Pulmonary artery endothelial cell (primary cell): ENCODE data around the gene CLCNKB. TPM values are rescaled to one million over a fixed set of nuclear protein-coding genes. Genes with fewer than 3 reads are reported as not detected.
"Not testable (repeated sequence)": the region's sequence is repeated elsewhere in the genome, so short reads cannot be mapped to it uniquely, and the experiment has no call there.

Source experiments
- DNase-seq: peaks from one replicate; pipeline ENCODE4 v3.0.0-alpha.2; 2011; ENCODE audit warnings: low read depth, low spot score
- total RNA-seq: library from RNA; depleted of rRNA; stranded (reverse); fragments of >200 nt; gene quantifications from 2 replicates; pipeline ENCODE4 v1.2.3, GENCODE V29; 2014

CLCNKB gene
- total RNA-seq, 1 donor from 2014 or later = 0.07 TPM

DNA sequence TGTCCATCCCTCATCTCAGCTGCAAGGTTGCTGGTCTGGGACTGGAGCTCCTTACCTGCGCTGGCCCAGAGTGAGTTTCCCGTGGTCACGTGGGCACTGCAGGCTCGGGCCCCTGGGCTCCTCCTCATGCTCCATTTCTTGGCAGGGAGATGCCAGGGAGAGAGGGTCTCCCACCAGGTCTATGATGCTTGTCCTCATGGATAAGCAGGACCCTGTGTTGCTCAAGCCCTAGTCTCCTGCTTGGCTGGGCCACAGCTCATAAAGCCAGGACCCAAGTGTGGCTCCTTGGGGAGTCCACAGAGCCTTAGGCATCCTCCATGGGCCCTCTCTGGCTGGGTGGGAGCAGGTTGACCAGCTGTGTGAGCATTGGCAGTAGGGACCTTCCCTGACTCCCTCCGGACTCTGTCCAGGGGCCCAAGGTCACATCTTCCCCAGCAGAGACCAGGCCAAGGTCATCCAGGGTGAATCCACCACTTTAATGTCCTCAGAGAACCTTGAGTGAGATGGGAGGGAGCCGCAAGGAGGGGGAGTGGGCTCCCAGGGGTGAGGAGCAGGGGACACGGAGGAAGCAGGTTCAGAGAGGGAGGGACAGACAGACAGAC is 13.8 kb downstream of the CLCNKB start:
- not testable (repeated sequence) for DNase-seq

DNA sequence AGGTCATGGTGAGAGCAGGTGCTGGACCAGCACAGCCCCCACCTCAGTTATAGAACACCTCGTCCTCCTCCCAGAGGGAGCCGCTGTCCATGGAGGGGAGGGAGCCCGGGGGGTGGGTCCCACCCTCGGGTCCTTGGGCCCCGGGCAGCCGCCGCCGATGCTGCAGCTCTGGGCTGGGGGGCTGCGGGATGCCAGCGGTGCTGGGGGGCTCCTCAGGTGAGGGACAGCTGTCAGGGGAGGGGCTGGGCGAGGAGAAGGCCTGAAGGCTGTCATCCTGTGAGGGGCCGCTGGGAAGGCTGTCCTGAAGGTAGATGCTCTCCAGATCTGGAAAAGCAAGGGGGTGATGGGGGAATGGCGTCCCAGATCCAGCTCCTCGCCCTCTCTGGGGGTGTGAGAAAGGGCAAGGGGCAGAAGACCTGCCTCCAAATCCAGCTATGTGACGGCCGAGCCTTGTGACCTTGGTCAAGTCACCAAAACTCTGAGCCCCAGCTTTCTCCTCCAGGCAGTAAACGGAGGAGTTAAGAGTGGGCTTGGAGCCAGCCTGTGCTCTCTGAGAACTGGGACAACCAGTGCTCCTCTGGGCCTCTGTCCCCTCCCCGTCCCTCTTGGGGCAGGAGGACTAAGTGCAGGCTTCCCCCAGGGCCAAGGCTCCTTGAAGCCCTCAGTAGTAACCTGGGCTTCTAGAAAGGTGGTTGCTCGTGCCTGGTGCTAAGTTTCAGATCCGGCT is 15.0 kb downstream of the CLCNKB start:
- not testable (repeated sequence) for DNase-seq

DNA sequence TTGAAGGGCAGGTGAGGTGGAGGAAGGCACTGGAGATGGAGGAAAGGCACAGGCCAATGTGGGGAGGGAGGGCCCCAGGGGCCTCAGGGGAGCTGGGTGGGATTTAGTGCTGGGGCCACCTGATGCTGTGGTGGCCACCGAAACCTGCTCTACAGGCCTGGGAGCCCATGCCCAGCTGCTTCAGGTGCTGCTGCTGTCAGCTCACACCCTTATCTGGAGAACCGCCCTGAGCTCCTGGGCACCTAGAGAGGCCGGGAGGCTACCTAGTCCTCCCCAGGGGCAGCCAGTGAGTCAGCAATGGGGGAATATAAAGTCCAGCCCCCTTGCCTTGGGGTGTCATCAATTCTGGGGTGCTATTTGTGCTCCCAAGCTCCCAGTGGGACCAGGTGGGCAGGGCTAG is 17.7 kb downstream of the CLCNKB start:
- no peak for DNase-seq

DNA sequence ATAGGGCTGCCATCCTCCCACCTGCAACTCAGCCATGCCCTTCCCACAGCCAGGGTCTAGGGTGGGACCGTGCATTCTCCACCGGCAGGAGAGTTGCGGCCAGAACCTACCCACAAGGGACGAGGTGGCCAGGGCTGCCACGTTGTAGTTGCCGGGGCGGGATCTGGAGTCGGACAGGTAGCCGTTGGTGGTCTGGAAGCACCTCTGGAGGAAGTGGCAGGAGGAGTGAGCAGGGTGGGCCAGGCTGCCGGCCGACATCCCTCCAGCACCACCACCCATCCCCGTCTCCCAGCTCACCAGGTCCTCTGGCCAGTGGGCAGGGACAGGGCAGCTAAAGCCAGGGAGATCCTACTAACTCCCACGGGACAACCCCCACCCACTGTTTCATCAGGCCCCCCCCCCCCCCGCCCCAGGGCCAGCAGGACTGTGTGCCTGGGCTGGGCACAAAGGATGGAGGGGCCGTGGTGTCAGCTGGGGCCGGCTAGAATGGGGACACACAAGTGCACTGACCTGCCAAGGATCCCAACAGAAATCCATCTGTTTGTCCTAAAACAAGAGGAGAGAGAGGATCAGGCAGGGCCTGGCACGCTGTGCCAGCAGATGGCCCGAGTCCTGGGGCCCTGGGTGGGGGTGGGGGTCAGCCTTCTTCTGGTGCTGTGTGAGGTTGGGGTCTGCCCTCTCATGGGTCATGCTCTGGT is 18.6 kb downstream of the CLCNKB start:
- not testable (repeated sequence) for DNase-seq

DNA sequence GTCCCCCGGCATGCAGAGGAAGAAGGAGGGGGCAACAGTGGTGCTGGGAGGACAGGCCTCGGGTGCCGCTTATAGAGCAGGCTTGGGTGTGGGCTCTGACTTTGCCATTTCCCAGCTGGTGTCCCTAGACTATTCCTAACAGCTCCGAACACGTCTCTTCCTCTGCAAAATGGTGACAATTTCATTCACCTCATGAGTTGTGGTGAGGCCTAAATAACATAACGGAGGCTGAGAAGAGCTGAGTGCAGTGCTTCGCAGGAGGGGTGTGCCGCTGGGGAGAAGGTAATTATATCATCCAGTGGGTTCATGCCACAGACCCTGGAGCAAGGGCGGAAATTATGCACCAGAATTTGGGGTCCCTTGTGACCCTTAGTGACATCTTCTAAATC is 19.1 kb downstream of the CLCNKB start:
- DNase-seq = not testable (repeated sequence)

DNA sequence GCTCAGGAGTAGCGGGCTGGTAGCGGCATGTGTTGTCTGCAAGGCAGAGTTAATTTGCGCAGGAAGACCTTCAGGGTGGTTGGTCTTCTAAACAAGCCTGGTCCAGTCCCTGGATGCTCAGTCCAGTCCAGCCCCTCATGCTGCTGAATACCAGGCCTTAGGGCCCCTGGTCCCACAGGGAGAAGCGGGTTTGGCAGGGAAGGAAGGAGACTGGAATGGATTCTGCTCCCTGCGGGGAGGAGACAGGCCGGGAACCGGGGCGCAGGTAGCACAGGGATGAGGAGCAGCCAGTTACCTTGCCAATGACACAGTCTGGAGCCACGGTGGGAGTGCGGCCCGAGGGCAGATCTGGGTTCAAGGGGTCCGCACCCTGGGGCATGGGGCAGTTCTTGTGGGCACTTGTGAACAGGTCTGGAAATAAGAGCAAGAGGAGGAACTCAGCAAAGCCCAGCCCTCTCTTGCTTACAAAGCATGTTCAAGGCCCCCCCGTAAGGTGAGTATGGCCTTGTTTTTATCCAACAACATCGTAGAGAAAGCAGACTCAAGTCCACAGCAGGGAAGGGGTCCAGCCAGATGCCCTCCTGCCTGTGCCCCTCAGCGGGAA is 19.7 kb downstream of the CLCNKB start:
- DNase-seq = no peak

DNA sequence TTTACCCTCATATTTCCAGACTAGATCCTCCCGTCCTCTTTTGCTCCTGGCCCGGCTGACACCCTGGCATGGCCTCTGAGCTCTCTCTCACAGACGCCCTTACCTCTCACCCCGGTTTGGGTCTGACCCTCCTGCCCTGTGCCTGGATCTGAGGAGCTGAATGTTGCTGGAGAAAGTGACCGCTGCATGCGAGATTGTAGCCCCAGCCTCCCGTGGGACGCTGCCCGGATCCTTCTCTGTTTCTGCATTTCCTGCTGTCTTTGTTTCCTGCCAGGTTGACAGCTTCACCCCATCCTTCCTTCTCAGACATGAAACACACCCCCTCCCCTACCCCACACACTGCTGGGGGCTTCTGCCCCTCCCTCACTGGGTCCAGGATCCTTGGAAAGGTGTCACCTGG is 20.3 kb downstream of the CLCNKB start:
- no peak for DNase-seq

DNA sequence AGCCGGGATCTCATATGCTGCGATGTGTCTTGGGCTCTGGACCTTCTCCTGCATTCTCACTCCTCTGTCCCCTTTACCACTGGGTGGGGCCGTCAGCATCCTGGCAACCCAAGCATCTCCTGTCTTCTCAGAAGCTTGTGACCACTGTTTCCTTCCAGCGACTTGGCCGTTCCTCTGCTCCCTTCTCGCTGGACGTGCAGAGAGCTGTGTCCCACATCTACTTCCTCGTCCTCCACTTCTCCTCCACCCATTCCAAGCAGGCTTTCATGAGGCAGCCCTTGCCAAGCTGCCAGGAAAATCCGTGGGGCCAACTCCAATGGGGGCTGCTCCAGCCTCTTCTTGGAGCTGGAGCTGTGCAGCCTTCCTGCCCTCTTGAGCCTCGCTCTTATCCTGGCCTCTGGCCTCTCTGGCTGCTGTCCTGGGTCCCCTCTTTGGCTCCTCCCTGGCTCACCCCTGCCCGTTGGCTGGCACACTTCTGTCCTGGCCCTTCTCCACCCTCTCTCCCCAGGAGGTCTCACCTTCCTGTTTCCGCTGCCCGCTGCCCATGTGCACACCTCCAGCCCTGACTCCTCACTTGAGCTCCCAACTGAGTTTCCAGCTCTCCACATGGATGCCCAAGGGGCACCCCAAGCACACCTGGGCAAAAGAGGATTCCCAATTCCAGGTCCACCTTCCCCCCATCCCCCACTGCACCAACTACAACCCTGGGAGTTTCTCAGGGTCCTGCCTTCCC is 21.1 kb downstream of the CLCNKB start:
- DNase-seq = no peak

DNA sequence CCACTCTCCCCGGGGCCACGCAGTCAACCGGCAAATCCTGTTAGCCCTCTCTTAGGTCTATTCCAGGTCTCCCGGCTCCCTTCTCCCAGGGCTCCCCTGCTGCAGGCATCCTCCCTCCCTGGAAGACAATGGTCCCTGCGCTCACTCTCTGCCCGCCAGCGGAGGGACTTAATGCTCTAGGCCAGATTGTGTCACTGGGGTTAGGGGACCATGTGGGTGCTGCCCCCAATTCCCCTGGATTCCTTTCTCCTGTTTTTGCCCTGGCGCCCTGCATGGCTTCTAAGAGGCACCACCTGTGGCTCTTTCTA is 21.6 kb downstream of the CLCNKB start:
- no peak for DNase-seq

DNA sequence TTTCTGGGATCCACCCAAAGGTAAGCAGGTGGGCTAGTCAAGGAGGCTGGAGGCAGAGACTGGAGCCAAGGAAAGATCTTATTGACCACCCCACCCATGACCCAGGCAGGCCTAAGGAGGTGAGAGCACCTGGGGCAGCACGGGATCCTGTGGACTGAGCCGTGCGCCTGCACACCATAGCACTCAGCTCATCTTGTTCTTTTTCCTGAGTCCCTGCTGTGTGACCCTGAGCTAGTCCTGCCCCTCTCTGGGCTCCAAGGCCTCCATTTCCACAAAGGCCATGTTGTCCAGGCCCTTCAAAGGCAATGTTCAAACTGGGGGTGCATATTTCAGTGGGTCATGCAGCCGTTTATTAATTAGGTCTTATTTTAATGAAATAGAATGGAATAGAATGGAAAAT is 22.7 kb downstream of the CLCNKB start:
- no peak for DNase-seq

DNA sequence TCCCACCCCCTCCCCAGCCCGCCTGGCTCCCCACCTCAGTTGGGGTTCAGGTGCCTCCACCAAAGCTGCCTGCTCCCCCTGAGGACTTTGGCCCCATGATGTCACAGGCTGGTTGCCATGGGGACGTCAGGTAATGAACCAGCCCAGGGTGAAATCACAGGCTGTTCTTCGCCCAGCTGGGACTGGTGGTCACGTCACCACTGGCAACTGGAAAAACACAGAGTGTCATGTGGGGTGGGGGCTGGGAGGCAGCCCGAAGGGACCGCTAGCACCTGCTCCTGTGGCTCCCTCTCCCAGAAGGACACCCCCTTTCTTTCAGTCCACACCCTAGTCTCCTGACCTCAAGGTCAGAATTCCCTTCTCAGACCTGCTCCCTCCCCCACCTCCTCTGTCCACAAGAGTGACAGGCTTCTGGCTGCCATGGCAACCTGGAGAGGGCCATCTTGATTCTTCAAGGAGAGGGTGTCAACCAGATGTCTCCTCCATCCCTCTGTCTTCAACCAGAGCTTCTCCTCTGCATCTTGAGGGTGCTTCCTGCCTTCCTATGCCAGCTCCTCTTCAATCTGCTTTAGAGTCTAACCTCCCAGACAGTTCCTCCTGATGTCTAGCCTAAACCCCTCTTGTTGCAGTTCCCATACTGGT is 23.7 kb downstream of the CLCNKB start:
- DNase-seq = no peak

DNA sequence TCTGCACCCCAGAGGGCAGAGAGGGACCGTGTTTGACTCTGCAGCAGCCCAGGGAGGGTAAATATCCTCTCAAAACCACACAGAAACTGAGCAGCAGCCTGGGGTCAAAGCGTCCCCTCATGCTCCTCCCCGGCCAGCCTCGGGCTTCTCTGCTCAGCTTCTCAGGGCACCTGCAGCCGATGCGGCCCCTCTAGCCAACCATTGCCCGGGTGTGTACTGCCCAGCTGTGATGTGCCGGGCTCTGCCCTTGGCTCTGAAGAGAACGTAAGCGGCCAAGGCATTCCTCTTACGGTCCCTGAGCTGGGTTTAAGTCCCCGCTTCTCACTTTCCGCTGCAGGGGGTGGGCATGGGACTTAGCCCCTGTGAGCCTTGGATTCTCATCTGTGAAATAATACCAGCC is 24.4 kb downstream of the CLCNKB start:
- DNase-seq = no peak

DNA sequence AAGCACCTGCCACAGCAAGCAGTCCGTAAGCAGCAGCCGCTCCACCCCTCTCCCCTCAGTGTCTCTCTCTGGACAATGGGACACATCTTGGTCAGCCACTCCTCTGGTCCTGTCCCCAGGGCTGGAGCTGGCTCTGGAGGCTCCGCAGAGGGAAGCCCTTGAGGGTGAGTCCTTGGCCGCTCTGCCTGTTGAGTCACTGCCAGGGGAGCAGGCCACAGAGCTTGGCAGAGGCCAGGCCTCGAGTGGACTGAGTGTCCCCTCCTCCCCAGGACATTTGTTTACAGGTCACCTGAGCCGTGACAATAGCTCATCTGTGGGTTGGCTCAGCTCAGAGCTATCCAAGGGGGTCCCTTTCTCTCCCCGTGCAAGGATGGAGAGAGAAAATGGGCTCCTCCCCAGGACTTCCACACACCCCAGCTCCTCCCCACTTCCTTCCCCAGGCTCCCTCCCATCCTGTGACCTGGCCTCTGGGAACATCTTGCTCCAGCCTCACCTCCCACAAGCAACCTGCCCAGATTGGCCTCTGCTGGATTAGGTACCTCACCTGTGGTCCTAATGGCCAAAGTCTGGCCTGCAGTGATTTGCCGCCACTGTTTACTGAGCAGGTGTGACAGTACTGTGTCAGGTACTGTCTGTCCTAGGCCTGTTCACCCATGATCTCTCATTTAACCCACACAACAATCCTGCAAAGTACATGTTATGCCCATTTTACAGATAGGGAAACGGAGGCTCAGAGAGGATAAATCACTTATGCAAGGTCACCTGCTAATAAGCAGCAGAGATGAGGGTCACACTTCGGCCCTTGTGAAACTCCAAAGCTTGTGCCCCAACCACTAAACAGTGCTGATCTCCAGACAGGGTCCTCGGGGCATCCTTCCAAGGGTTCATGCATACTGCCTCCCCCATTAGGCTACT is 25.0 kb downstream of the CLCNKB start:
- DNase-seq = no peak

DNA sequence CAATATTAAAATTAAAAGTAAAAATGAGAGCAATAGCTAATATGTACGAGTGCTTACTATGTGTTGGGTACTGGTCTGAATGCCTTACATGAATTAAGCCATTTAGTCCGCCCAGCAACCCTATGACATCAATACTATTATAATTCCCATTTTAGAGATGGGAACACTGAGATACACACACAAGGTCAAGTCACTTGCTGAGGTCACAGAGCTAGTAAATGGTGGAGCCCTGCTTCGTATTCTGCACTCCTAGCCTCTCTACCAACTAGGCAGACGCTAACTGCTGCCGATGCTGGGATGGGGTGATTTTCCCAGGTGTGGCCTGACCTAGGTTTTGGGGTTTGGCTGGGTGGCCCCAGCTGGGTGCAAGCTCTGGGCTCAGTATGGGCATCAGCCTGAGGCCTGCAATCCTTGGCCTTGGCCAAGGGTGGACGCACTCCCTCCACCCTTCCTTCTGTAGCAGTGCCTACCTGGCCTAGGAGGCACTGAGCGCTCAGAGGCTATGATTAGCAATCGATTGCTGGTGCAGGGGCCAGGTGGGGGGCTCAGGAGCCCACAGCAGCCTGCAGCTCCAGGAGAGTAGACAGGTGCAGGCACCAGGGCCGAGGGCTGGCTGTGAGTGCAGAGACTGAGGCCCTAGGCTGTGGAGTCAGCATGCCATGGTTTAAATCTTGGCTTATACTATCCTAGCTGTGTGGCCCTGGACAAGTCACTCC is 27.2 kb downstream of the CLCNKB start:
- DNase-seq = no peak

DNA sequence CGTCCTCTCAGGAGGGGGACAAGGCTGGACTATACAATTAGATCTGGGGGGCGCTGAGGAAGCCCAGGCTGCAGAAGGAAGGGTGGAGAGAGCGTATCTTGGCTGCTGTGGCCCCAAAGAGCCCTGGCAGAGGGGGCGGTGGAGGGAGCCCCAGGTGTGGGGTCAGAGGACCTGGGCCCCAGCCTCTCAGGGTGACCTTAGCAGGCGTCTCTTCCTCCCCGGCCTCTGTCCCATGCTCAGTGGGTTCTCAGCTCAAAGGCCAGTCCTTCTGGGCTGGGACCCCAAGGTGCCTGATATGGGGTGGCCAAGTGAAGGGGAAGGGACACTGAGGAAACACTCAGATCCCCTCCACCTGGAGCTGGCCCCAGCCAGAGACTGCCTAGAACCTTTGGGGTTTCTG is 28.0 kb downstream of the CLCNKB start:
- no peak for DNase-seq

DNA sequence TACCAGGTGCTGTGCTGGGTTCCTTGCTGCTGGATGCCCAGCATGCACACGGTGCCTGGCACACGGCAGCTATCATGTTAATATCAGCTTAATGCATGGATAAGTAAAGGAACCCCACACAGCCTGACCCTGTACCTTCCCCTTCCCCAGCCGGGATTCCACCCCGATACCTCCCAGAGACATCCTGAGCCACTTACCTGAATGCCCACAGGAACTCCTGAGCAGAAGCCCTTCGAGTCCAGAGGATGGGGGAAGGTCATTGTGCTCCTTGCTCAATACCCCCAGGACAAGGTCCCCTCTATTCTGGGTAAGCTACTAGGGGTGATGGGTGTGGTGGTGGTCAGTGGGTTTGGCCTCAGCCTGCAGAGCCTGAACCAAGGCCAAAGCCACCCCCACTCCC is 28.5 kb downstream of the CLCNKB start:
- DNase-seq = no peak

DNA sequence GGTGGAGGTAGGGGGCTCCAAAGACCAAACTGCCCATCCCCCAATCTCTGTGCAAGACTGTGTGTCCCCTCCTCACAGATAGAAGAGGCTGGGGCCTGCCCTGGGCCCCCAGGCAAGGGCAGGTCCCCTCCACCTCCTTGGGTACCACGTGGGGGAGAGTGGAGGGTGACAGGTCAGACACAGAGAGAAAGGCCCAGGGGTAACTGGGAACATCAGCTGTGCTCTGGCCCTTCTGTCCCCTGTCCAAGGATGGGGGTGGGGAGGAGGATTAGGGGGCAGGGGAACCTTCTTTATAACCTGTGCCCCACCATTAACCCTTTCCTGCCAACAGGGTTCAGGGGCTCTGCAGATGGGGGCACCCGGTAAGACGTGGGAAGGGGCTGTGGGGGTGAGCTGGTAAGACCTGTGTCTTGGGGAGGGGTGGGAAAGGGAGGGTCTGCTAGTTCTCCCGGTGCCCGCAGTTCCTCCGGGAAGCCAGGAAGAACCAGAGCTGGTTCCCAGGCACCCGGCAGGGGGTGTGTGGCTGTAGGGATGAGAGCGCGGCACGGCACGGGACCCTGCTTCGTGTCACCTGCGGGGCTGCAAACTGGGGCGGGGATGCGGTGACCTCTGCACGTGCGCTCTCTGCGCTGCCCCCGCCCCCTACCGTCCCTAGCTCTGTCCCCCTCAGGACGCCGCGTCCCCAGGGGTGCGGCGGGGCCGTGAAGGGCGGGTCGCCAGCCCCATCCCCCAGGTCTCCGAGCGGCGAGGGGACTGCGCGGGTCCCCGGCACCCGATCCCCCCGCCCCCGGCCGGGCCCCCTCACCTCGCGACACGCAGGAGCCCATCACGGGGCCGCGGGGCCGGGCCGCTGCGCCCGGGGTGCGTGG is 29.3 kb downstream of the CLCNKB start:
- DNase-seq = no peak

DNA sequence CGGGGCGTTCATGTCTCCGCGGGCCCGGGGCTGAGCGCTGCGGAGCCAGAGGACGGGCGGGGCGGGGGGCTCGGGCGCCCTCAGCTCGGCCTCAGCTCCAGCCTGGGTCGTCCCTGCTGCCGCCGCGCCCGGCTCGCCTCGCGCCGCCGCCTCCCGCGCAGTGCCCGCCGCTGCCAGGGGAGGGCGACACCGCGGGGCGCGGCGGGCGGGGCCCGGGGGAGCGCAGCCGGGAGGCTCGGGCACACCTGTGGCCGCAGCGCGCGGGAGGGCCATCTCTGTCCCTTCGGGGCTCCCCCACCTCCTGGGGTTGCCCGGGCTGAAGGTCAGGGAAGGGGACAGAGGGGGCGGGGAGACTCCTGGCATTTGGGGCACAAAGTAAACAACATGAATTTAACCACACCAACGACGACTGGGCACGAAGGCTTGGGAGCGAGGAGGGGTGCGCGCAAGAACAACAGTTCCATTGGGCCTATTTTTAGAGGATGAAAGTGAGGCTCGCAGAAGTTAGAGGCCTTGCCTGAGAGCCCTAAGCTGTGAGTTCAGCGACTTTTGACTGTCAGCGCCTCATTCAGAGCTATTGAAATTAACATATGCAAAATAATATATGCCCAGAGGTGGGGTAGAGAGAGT is 30.0 kb downstream of the CLCNKB start, which contains the start of gene FAM131C:
TSS of gene FAM131C (minus strand) at position 162 of the 630 bp plus-strand sequence. CDS start 209 bp downstream, outside the sequence.
- no peak for DNase-seq
